ENCODE data around the gene DCX.

DNA sequence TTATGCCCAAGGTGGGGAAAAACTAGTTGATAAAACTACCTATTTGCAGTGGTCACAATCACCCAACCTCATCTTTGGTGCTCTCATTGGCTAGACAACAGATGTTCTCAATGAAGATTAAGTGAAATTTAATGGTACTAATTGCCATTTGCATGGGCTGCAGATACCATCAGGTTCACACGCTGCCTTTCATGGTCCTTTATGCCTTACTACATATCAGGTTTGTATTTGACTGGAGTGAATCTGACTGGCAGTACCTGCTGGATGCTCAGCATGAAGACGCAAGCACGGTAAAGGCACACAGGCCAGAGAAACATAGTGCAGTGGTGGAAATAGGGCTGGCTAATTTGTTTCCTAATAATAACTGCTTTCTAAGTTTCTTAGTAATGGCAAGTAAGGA lies 48.3 kb downstream of the DCX start:
- TF ChIP-seq CTCF (IDR thresholded peaks at IDR 0.05) (no peak), POLR2A (IDR thresholded peaks at IDR 0.05) (no peak)
